ENCODE measurements around the gene SDHC. TPM values are rescaled to one million over a fixed set of nuclear protein-coding genes. Genes with fewer than 3 reads are reported as not detected.
"Not testable (repeated sequence)": the region's sequence is repeated elsewhere in the genome, so short reads cannot be mapped to it uniquely, and the experiment has no call there.

SDHC gene
- total RNA-seq, 3 donors from 2014 or later = 194 to 244 (median 244) TPM

DNA sequence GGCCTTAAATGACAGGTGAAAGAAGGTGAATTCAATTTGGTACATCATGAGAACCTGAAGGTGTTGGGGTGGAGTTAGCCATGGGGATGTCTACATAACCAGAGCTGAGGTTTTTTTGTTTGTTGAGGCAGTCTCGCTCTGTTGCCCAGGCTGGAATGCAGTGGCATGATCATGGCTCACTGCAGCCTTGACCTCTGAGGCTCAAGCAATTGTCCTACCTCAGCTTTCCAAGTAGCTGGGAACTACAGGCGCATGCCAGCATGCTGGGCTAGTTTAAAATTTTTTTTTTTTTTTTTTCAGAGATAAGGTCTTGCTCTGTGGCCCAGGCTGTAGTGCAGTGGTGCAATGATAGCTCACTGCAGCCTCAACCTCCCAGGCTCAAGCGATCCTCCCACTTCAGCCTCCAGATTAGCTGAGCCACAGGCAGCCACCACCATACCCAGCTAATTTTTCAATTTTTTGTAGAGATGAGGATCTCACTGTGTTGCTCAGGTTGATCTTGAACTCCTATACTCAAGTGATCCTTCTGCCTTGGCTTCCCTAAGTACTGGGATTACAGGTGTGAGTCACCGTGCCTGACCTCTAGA is 2.5 kb upstream of the SDHC start:
- intact Hi-C loops (cut with DNase I, micrococcal nuclease) = no loop called here
- TF ChIP-seq, protein P1, sequence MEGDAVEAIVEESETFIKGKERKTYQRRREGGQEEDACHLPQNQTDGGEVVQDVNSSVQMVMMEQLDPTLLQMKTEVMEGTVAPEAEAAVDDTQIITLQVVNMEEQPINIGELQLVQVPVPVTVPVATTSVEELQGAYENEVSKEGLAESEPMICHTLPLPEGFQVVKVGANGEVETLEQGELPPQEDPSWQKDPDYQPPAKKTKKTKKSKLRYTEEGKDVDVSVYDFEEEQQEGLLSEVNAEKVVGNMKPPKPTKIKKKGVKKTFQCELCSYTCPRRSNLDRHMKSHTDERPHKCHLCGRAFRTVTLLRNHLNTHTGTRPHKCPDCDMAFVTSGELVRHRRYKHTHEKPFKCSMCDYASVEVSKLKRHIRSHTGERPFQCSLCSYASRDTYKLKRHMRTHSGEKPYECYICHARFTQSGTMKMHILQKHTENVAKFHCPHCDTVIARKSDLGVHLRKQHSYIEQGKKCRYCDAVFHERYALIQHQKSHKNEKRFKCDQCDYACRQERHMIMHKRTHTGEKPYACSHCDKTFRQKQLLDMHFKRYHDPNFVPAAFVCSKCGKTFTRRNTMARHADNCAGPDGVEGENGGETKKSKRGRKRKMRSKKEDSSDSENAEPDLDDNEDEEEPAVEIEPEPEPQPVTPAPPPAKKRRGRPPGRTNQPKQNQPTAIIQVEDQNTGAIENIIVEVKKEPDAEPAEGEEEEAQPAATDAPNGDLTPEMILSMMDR (IDR thresholded peaks at IDR 0.05) = no peak
- Histone ChIP-seq H3K4me3 (no peak overlapping the region), H3K9me3 (no peaks in the 10 kb centered on the region), H3K4me1 (ENCODE audit: low read depth) (peaks cover 9% of the 10 kb centered on the region), H3K36me3 (ENCODE audit: low read depth) (no peaks in the 10 kb centered on the region)
- ATAC-seq = no peak
- no peak for DNase-seq

DNA sequence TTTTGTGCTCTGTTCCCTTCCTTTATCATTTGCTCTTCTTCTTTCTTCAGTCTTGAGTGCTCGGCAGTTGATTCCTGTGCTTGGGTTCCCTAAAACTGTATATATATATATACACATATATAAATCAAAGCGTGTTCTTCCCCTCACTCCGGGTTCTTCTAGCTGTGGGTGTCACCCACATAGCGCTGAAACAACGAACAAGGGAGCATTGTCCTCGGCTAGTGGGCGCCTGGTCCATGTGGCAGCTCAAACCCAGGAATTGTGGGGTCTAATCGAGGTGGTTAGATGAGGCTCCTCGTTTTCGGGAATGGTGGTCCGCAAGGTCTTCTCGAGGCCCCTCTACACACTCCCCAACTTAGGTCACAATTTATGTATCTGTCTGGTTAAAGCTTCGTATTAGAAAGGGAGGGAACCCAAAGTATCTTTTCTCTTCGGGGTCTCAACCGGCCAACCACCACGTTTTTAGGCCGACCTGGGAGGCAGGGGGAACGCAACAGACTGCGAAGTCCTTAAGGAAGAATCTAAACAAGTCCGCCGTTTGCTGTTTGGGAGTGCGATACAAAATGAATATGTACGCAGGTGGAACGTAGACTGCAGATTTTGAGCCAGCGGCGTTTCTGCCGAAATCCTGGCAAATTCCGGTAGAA is 504 bp upstream of the SDHC start:
- peak in 2 of 3 donors; percentile 26 to 40 for DNase-seq
- intact Hi-C loops (cut with DNase I, micrococcal nuclease) = no loop called here

GRCh38 chr1:161315841-161316674 is 1.9 kb downstream of the SDHC start:
- H3K36me3 ChIP-seq (ENCODE audit: low read depth); ATAC-seq; H3K4me1 ChIP-seq (ENCODE audit: low read depth); intact Hi-C loops (cut with DNase I, micrococcal nuclease); DNase-seq; H3K9me3 ChIP-seq; H3K4me3 ChIP-seq: not testable (repeated sequence)

More for the DNA sequence above, 504 bp upstream of the SDHC start:
- H3K4me1 ChIP-seq (ENCODE audit: low read depth) = peaks cover 9% of the 10 kb centered on the region
- H3K4me3 ChIP-seq = peak overlapping the region; percentile 72
- ATAC-seq = peak; percentile 23
- no peaks in the 10 kb centered on the region for H3K36me3 ChIP-seq (ENCODE audit: low read depth)
- no peaks in the 10 kb centered on the region for H3K9me3 ChIP-seq
- TF ChIP-seq, protein P1 (IDR thresholded peaks at IDR 0.05) = no peak

- ATAC-seq (no peak), DNase-seq (no peak)
- H3K4me1 ChIP-seq (ENCODE audit: low read depth) = no peaks in the 10 kb centered on the region
- TF ChIP-seq, protein P1 (IDR thresholded peaks at IDR 0.05) = no peak
- H3K4me3 ChIP-seq = no peak overlapping the region
- intact Hi-C loops (cut with DNase I, micrococcal nuclease) = no loop called here
- H3K9me3 ChIP-seq = no peaks in the 10 kb centered on the region
- H3K36me3 ChIP-seq (ENCODE audit: low read depth) = peaks cover 2% of the 10 kb centered on the region
These were observed 9.8 kb downstream of the SDHC start for GRCh38 chr1:161324020-161324419.

GRCh38 chr1:161330346-161330745 is 16.2 kb downstream of the SDHC start:
- ATAC-seq = no peak
- no peaks in the 10 kb centered on the region for H3K9me3 ChIP-seq
- intact Hi-C loops (cut with DNase I, micrococcal nuclease) = no loop called here
- no peaks in the 10 kb centered on the region for H3K4me1 ChIP-seq (ENCODE audit: low read depth)
- TF ChIP-seq, protein P1 (IDR thresholded peaks at IDR 0.05) = no peak
- peaks cover 6% of the 10 kb centered on the region for H3K36me3 ChIP-seq (ENCODE audit: low read depth)
- no peak for DNase-seq
- no peak overlapping the region for H3K4me3 ChIP-seq

DNA sequence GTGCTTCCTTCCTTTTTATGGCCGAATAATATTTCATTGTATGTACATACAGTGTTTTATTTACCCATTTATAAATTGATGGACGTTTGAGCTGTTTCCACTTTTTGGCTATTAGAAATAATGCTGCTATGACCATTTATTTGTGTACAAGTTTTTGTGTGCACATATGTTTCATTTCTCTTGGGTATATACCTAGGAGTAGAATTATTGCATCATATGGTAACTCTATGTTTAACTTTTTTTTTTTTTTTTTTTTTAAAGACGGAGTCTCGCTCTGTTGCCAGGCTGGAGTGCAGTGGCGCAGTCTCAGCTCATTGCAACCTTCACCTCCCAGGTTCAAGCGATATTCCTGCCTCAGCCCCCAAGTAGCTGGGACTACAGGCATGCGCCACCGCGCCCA is 19.0 kb downstream of the SDHC start:
- H3K4me3 ChIP-seq = no peak overlapping the region
- TF ChIP-seq, protein P1 (IDR thresholded peaks at IDR 0.05) = no peak
- DNase-seq (no peak), ATAC-seq (no peak)
- no peaks in the 10 kb centered on the region for H3K4me1 ChIP-seq (ENCODE audit: low read depth)
- intact Hi-C loops (cut with DNase I, micrococcal nuclease) = no loop called here
- H3K36me3 ChIP-seq (ENCODE audit: low read depth) = peaks cover 6% of the 10 kb centered on the region
- H3K9me3 ChIP-seq = no peaks in the 10 kb centered on the region
